Measurements from ENCODE around the gene CCIN.

Gene CCIN

DNA sequence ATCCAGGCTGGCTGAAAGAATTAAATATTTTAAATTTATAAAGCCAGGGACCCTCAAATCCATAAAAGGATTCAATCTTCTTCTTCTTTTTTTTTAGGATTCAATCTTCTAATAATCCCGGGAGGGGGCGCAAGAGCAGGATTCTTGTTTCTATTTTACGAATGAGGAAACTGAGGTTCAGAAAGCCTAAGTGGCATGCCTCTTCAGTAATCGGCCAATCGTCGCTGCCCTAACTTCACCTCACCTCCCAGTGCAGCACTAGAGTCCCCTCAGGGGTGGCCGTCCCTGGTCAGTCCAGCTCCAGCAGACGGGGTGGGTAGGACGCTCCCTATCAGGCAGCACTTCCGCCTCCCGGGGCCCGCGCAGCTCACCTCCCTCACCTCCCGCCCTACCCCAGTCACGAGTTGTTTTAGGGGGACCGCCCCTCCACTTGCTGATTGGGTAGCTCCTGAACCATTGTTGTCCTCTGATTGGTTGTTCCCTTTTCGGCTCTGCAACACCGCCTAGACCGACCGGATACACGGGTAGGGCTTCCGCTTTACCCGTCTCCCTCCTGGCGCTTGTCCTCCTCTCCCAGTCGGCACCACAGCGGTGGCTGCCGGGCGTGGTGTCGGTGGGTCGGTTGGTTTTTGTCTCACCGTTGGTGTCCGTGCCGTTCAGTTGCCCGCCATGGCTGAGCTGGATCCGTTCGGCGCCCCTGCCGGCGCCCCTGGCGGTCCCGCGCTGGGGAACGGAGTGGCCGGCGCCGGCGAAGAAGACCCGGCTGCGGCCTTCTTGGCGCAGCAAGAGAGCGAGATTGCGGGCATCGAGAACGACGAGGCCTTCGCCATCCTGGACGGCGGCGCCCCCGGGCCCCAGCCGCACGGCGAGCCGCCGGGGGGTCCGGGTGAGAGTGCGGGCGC lies 21.5 kb downstream of the CCIN start, which contains the start of gene CLTA:
TSS of gene CLTA (plus strand) at position 534 of the 902 bp plus-strand sequence. CDS start at position 670, 136 bp downstream.
- peak; percentile 90 for DNase-seq (ENCODE audit: low read depth)

DNA sequence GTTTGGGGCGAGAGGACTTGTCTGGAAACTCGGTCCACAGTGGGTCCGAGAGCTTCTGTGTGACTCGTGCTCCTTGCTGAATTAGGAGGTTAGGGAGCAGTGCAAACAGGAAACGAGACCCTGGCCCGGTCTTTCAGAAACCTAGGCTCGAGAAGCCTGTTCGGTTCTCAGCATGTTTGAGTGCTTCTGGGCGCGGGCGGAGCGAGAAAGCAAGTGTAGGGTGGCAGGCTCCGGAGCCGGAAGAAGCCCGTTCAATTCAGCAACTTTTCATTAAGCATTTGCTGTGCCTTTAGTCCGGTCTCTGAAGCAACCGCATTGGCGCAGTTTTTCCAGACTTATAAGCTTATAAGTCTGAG lies 22.1 kb downstream of the CCIN start:
- DNase-seq (ENCODE audit: low read depth) = peak; percentile 27

DNA sequence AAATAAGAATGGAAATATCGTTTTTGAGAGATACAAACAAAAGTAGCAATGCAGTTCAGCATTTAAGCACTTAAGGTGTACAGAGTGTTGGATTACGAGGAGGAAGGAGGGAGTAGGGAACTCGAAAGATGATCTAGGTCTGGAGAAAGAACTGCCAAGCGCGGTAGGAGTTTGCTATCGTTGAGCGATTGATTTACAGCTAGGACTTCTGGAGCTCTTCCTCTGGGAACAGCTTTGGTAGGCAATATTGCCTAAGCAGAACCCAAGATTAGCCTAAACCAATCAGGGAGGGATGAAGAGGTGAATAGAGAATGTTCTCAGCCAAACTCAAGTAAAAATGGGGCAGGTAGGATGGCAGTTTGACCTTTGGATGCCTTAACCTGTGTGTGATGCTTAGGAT lies 22.5 kb downstream of the CCIN start:
- DNase-seq (ENCODE audit: low read depth) = no peak

DNA sequence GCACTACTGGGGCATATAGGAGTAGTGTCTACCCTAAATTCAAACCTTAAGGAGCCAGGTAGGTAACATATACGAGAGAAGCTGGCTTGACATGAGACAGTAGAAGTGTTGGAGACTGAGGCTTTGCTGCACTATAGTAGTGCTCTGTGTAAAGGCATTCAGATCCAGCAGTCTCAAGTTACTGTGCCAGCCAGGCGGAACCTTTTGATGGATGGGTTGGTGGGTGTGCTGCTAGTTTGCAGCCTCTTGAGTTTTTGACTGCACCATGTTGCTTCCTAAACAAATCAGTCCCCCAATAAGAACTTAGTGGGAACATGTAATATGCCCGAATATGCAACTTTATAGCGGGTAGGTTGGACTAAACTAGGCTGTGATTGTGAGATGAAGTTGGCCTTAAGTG lies 23.0 kb downstream of the CCIN start:
- no peak for DNase-seq (ENCODE audit: low read depth)

DNA sequence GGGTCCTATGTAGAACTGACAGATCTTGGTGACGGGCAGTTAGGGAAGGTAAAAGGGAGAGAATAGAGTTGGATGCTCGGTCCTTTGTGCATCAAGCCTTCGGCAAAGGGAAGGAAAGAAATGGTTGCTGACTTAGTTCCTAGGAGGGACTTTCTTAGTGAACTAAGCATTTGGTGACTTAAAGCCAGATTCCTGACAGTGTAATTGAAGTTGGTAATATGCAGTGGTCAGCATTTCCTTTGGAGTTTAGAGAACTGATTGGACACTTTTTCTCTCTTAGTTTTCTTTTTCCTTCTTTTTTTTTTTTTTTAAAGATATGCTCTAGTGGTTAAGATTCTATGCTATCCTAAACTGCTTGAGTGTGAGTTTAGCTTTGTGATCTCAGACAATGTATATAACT lies 23.8 kb downstream of the CCIN start:
- DNase-seq (ENCODE audit: low read depth) = no peak

DNA sequence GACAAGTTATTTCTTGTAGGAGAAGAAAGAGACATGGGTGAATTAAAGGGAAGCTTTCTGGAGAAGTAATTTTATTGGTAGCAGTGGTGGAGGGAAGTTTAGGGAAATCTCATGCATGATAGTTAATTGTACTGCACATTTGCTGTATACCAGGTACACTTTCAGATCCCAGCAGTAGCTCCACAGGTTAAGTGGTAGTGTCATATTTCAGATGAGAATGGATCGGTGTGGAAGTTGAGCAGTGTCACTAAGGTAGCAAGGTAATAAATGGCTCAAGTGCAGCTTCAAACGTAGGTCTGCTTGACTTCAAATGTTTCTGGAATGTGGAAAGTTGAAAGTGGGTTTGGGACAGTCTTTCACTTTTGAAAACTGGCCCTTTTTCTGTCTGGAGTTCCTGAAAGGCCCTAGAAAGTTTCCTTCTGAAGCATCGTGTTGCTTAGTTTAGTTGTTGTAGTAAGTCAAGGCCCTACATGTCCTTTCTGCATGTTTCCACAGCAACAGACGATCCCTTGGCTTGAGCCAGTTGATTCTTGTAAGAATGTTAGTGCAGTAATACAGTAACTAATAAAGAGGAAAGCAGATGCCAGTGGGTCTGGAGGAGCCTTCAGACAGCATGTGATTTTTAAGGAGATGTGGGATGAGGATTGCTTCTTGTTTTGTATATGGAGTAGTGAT lies 25.3 kb downstream of the CCIN start:
- DNase-seq (ENCODE audit: low read depth) = no peak

DNA sequence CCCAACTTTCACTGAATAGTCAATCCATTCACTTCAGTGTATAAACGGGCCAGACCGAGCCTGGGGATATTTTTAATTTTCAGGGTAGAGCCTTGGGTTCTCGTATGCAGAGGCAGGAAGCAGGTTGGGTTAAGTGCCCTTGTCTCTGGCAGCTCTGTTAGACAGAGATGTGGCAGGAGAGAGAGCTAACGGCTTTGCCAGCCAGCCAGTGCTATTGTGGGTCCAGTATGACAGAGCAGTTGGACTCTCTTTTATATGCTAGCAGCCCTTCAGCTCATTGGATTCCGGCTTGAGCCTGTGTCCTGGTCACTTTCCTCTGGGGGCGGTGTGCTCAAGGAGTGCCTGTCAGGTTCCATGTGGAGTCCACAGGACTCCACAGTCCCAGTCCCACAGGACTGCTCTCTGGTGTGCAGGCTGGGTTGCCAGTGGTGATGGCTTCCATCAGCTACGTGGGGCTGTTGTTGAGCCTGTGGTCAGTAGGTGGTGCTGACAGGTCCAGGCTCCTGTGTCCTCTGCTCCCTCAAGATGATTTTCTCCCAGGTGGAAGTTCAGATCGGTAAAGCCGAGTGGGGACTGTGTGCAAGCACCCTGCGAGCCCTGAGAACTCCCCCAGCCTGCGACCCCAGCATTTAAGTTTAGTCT lies 35.8 kb downstream of the CCIN start:
- DNase-seq (ENCODE audit: low read depth) = no peak

DNA sequence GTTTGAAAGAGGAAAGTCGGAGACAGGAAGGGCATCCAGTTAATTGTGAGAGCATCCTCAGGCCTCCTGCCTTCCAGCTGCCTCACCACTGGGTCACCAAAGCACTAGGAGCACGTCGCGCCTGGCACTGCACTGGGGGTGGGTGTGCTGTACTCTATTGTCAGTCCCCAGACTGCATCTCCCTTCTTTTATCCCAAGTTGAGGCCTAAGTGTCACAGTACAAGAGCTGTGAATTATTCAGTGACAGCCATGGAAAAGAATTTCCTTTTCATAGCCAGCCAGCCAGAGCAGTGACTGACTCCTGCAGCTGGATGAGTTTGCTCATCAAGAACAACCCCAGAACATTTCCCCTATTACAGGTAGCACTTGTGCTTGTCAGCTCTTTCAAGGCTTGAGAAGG lies 37.8 kb downstream of the CCIN start:
- DNase-seq (ENCODE audit: low read depth) = no peak

DNA sequence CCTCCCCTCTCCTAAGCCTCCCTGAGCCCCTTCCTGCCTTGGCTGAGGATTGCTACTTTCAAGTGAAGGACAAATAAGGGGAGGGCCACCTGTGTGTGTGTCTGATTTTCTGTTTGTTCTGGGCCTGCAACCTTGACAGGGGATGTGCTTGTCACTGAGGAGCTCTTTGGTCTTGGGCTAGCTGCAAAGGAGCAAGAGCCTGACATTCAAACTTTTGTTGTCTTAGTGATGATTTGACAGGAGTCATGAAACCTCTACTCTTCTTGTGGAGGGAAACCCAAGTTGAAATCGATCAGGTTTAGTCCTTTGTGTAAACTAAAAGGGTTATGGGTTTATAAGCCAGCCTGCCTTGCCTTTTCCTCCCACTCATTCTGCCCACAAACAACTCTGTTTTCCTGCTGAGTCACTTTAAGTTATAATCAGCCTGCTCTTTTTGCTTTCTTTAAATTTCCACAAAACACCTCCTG lies 38.4 kb downstream of the CCIN start:
- no peak for DNase-seq (ENCODE audit: low read depth)

DNA sequence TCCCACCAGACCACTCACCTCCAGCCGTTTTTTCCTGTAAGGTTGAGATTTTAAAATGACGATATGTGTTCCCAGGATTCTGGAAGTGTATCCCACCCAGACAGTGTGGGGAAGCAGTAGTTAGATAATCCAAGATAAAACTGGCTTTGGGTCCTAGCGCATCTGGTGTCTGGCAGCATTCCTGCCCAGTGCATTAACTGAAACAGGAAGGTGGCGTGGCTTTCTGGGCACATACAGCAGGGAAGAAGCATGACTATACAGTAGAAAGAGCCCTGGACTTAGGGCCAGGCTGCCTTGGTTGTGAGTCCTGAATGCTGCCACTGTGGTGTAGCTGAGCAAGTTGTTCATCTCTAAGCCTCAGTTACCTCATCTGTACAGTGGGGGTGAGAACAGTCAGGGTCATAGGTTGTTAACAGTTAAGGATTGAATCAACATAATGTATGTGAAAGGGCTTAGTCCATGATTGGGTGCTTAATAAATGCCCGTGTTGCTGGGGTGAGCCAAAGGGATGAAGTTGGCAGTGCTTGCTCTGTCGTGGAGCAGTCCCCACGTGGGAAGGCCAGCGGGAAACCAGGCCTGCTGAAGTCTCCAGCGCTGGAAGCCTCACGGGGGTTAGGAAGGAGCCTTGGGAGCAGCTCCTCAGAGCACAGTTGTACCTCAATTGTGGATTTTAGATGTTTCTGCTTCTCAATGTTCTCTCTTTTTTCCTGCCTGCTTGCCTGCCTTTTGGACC lies 39.5 kb downstream of the CCIN start:
- no peak for DNase-seq (ENCODE audit: low read depth)

DNA sequence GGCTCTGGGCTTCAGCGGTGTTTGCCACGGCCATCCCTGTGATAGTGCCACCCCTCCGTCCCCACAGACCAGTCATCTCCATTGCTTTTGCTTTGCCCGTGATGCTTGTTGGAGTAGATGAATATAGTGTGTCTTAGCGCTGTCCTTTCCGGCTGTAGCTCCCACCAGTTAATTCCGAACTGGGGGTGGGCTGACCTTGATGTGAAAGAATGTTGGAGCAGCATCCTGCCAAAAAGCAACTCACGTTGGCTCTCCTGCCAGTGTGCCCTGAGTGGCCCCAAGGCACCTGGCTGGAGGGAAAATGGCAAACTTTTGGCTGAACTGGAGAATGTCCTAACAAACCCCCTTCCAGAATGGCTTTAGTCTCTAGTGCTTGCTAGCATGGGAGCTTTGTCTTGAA lies 41.5 kb downstream of the CCIN start:
- DNase-seq (ENCODE audit: low read depth) = no peak

DNA sequence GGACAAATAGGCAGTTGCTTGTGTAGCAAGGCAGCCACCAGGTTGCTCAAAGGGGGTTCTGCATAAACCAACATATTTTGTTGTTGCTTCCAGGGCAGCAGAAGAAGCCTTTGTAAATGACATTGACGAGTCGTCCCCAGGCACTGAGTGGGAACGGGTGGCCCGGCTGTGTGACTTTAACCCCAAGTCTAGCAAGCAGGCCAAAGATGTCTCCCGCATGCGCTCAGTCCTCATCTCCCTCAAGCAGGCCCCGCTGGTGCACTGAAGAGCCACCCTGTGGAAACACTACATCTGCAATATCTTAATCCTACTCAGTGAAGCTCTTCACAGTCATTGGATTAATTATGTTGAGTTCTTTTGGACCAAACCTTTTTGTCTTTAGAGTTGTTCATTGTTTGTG lies 42.3 kb downstream of the CCIN start:
- DNase-seq (ENCODE audit: low read depth) = no peak

DNA sequence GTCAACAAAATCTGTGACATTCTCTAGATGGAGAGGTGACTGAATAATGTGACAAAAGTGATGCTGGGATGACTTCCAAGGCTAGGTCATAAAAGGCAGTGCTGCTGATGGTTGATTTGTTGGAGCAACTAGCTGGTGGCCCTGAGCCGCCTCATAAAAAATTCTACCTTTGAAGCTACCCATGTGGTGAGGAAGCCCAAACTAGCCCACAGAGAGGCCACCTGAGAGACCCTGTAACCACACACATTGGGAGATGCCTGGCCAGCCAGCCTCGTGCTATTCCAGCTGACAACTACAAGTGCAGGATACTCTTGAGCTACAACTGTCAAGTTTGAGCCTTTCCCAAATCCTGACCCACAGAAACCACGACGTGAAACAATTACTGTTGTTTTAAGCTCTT lies 44.2 kb downstream of the CCIN start:
- DNase-seq (ENCODE audit: low read depth) = no peak

DNA sequence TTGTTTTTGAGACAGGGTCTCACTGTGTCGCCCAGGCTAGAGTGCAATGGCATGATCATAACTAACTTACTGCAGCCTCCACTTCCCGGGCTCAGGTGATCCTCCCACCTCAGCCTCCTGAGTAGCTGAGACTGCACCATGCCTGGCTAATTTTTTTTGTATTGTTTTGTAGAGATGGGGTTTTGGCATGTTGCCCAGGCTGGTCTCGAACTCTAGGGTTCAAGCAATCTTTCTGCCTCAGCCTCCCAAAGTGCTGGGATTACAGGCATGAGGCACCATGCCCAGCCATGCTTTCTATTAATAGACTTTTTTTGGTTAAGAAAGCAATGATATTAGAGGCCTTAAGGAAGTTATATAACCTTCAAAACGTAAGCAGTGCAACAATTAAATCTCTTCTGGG lies 44.8 kb downstream of the CCIN start:
- no peak for DNase-seq (ENCODE audit: low read depth)

DNA sequence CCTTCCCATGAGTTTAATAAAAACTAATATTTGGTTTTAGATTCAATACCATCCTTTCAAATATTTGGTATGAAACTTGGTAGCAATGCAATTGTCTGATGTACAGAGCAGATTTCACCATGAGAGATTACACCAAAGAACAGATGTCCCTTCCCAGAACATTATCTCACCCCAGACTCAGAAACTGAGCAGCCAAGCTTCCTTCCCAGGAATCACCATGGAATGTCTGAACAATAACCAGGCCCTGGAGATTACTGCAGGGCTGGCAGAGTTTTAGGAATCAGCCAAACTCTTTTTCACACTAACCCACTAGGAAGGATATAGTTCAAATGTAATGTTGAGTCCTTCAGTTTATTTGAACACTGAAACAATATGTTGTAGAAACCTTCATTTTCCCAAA lies 45.4 kb downstream of the CCIN start:
- no peak for DNase-seq (ENCODE audit: low read depth)

DNA sequence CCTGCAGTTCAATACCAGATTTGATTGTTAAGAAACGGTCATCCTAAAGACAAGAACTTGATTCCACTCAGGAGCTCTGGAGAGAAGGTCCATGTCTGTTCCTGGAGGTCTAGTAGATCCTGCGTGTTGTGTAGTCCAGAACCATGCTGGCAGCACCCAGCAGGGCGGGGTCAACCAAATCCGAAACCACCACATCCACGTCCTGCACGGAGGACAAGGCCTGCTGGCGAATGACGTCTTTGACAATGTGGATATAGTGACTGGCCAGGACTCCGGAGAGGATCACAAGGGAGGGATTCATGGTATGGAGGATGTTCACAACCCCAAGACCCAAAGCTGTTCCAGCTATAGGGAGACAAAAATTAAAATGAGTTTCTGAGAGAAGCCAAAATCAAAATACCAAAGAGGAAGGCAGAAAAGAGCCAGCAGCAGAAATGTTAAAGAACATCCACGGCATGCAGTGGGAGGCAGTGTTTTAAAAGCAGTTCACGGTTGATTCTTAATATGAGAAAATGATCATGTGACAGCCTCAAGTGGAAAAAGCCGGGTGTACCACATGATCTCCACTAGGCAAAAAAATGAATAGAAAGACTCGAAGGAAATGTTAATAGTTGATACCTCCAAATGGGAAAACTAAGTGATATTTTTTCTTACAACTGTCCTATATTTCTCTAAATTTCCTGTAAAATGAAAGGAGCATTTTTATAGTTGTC lies 48.2 kb downstream of the CCIN start:
- DNase-seq (ENCODE audit: low read depth) = no peak

DNA sequence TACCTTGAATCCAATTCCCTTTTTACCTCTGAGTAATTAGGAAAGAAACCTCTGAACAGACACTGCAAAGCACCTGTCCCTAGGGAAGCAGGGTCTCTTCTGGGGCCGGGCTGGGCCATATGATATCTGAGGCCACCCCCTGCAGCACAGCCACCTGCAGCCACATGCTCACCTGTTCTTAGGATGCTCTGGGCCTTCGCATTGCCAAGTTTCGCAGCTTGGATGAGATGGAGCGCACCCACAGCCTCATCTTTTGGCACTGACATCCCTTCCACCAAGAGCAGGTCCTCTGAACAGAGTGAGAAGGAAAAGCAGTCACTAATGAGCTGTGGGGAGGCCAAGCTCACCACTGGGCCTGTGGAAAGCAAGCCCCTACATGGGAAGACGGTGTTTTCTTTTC lies 48.8 kb downstream of the CCIN start:
- DNase-seq (ENCODE audit: low read depth) = no peak

DNA sequence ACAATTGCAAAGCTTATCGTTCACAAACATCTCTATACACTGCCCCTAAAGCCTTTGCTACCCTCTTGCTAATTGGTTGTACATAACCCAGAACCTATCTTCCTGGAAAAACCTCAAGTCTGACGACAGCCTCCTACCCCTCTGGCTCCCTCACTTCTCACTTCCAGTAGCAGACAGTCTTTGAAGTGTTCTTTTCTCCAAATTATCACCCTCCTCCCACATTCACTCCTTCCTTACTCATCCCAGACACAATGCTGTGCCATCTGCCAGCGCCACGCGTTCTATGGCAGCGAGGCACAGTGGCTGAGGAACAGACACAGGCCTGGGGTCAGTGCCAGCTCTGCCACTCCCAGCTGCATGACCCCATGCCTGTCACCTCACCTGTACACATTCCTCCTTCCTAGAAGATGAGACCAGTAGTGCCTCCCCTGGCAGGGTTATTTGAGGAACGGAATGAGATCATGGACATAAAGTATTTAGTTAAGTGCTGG lies 49.3 kb downstream of the CCIN start:
- no peak for DNase-seq (ENCODE audit: low read depth)
